Measurements from ENCODE around the gene RAB27A. TPM values are rescaled to one million over a fixed set of nuclear protein-coding genes. Genes with fewer than 3 reads are reported as not detected.
"Not testable (repeated sequence)": the region's sequence is repeated elsewhere in the genome, so short reads cannot be mapped to it uniquely, and the experiment has no call there.

Gene RAB27A
- total and polyA plus RNA-seq, 2 donors (not counting 1 experiment from before 2014, with no cell fraction given): 14.4 to 47.4 TPM

DNA sequence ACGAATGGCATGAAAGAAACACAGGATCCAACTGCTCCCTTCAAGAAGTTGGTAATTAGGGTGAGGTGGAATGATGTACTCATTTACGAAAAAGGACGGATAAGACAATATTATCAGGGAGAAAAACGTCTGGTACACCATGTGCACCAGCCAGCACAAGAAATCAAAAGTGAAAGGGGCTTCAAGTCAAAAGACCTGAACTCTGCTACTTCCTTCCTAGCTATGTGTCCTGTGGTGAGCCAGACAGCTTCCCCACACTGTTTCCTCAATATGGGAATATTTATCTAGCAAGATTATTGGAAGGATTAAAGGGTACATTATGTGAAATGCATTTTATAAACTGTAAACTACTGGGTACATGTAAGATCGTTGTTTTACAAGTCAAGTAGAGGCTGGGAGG lies 33.9 kb downstream of the RAB27A start:
- Histone ChIP-seq H3K4me2 (ENCODE audit: extremely low read depth, insufficient read depth, low read length) (no peak overlapping the region), H3K4me1 (ENCODE audit: control insufficient read depth, extremely low read depth, insufficient read depth, low read length) (no peaks in the 10 kb centered on the region)

DNA sequence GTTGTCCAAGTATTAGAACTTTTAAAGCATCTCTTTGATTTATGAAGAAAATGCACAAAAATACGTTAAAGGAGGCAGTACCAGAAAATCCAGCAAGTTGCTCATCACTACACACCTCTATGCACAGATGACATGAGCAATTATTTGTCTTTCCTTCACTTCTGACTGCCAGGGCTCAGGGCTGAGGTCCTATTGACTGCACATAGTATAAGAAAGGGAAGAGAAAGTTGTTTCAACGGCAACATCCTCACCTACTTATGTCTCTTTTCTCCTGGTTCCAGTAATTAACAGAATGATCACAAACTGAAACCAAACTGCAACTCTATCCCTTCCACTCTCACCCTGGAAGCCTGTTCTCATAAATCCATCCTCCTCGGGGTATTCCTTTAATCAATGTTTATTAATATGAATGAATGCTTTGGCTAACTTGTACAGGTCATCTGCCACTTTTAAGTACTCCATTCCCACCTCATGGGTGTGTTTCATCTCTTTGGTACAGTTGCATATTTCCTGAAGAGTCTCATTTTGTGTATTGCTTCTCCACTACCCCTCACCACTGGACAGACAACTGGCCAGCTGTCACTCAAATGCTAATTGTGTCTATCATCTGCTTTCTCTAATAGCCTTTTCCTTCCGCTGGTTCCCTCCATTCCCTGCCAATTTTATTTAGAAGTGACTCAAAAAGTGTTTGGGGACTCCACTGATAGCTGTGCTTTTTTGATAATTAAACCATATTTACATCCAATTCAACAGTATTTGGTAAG lies 34.5 kb downstream of the RAB27A start:
- Histone ChIP-seq H3K36me3 (ENCODE audit: control insufficient read depth, insufficient read depth, low read length) (no peaks in the 10 kb centered on the region), H3K9ac (ENCODE audit: insufficient read depth, low read length) (no peak overlapping the region), H3K27me3 (ENCODE audit: control insufficient read depth, insufficient read depth, low read length) (no peaks in the 10 kb centered on the region), H4K20me1 (ENCODE audit: control insufficient read depth, extremely low read depth, insufficient read depth, low read length) (no peaks in the 10 kb centered on the region), H3K27ac (ENCODE audit: insufficient read depth, low read length) (no peak overlapping the region), H3K4me1 (ENCODE audit: control insufficient read depth, extremely low read depth, insufficient read depth, low read length) (no peaks in the 10 kb centered on the region), H3K9me3 (ENCODE audit: control insufficient read depth, insufficient read depth, low read depth, low read length) (no peaks in the 10 kb centered on the region), H3K4me3 (replicated peaks in 1 of 4; ENCODE audit: control extremely low read depth in 1 of 4, insufficient read depth in 1 of 4, low read depth in 3 of 4, low read length in 4 of 4) (peak overlapping the region in 2 of 4 experiments; percentile 19 to 33), H2AFZ (ENCODE audit: low read length) (no peak overlapping the region), H3K79me2 (ENCODE audit: control insufficient read depth, insufficient read depth, low read length) (no peaks in the 10 kb centered on the region), H3K4me2 (ENCODE audit: extremely low read depth, insufficient read depth, low read length) (peak overlapping the region; percentile 74)
- DNase-seq (ENCODE audit: low read depth in 2 of 2): no peak
- no peak for TF ChIP-seq EZH2 (IDR thresholded peaks at IDR 0.05; ENCODE audit: low read length, missing control alignments)
- TF ChIP-seq, protein P1, sequence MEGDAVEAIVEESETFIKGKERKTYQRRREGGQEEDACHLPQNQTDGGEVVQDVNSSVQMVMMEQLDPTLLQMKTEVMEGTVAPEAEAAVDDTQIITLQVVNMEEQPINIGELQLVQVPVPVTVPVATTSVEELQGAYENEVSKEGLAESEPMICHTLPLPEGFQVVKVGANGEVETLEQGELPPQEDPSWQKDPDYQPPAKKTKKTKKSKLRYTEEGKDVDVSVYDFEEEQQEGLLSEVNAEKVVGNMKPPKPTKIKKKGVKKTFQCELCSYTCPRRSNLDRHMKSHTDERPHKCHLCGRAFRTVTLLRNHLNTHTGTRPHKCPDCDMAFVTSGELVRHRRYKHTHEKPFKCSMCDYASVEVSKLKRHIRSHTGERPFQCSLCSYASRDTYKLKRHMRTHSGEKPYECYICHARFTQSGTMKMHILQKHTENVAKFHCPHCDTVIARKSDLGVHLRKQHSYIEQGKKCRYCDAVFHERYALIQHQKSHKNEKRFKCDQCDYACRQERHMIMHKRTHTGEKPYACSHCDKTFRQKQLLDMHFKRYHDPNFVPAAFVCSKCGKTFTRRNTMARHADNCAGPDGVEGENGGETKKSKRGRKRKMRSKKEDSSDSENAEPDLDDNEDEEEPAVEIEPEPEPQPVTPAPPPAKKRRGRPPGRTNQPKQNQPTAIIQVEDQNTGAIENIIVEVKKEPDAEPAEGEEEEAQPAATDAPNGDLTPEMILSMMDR (conservative IDR thresholded peaks at IDR 0.05 in 1 of 2, IDR thresholded peaks at IDR 0.05 in 1 of 2; ENCODE audit: low read depth in 1 of 2, low read length in 2 of 2): no peak

More for the DNA sequence above, 33.9 kb downstream of the RAB27A start:
- Histone ChIP-seq H3K4me3 (replicated peaks in 1 of 4; ENCODE audit: control extremely low read depth in 1 of 4, insufficient read depth in 1 of 4, low read depth in 3 of 4, low read length in 4 of 4) (no peak overlapping the region), H3K9me3 (ENCODE audit: control insufficient read depth, insufficient read depth, low read depth, low read length) (no peaks in the 10 kb centered on the region), H3K27me3 (ENCODE audit: control insufficient read depth, insufficient read depth, low read length) (no peaks in the 10 kb centered on the region), H3K27ac (ENCODE audit: insufficient read depth, low read length) (no peak overlapping the region), H3K36me3 (ENCODE audit: control insufficient read depth, insufficient read depth, low read length) (no peaks in the 10 kb centered on the region), H2AFZ (ENCODE audit: low read length) (no peak overlapping the region), H4K20me1 (ENCODE audit: control insufficient read depth, extremely low read depth, insufficient read depth, low read length) (no peaks in the 10 kb centered on the region), H3K79me2 (ENCODE audit: control insufficient read depth, insufficient read depth, low read length) (no peaks in the 10 kb centered on the region), H3K9ac (ENCODE audit: insufficient read depth, low read length) (no peak overlapping the region)
- DNase-seq (ENCODE audit: low read depth in 2 of 2): no peak
- no peak for TF ChIP-seq EZH2 (IDR thresholded peaks at IDR 0.05; ENCODE audit: low read length, missing control alignments)
- TF ChIP-seq, protein P1 (conservative IDR thresholded peaks at IDR 0.05 in 1 of 2, IDR thresholded peaks at IDR 0.05 in 1 of 2; ENCODE audit: low read depth in 1 of 2, low read length in 2 of 2): no peak

DNA sequence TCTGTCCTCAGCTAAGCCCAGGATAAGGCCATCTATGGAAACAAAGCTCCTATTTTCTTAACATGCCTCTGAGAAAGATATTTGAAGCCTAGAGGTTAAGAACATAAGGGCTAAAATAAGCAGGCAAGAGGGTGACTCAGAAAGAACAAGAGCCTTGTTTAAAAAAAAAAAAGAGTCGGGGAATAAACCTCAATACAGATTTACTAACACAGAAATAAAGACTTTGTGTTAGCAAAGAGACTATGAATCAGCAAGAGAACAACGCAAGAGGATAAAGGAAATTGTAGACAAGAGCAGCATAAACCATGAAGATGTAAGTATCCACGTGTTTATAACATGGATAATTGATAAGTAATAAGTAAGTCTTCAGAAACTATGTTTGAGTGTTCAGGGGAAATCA lies 36.0 kb downstream of the RAB27A start:
- Histone ChIP-seq H4K20me1 (ENCODE audit: control insufficient read depth, extremely low read depth, insufficient read depth, low read length) (no peaks in the 10 kb centered on the region), H3K27ac (ENCODE audit: insufficient read depth, low read length) (peak overlapping the region; percentile 1), H3K79me2 (ENCODE audit: control insufficient read depth, insufficient read depth, low read length) (no peaks in the 10 kb centered on the region), H3K4me3 (replicated peaks in 1 of 4; ENCODE audit: control extremely low read depth in 1 of 4, insufficient read depth in 1 of 4, low read depth in 3 of 4, low read length in 4 of 4) (no peak overlapping the region), H3K9ac (ENCODE audit: insufficient read depth, low read length) (no peak overlapping the region), H3K4me2 (ENCODE audit: extremely low read depth, insufficient read depth, low read length) (no peak overlapping the region), H3K36me3 (ENCODE audit: control insufficient read depth, insufficient read depth, low read length) (no peaks in the 10 kb centered on the region), H3K4me1 (ENCODE audit: control insufficient read depth, extremely low read depth, insufficient read depth, low read length) (no peaks in the 10 kb centered on the region), H2AFZ (ENCODE audit: low read length) (no peak overlapping the region), H3K9me3 (ENCODE audit: control insufficient read depth, insufficient read depth, low read depth, low read length) (no peaks in the 10 kb centered on the region), H3K27me3 (ENCODE audit: control insufficient read depth, insufficient read depth, low read length) (no peaks in the 10 kb centered on the region)
- TF ChIP-seq, protein P1 (conservative IDR thresholded peaks at IDR 0.05 in 1 of 2, IDR thresholded peaks at IDR 0.05 in 1 of 2; ENCODE audit: low read depth in 1 of 2, low read length in 2 of 2): no peak
- TF ChIP-seq EZH2 (IDR thresholded peaks at IDR 0.05; ENCODE audit: low read length, missing control alignments): no peak
- DNase-seq (ENCODE audit: low read depth in 2 of 2): peak; percentile 81 to 93

DNA sequence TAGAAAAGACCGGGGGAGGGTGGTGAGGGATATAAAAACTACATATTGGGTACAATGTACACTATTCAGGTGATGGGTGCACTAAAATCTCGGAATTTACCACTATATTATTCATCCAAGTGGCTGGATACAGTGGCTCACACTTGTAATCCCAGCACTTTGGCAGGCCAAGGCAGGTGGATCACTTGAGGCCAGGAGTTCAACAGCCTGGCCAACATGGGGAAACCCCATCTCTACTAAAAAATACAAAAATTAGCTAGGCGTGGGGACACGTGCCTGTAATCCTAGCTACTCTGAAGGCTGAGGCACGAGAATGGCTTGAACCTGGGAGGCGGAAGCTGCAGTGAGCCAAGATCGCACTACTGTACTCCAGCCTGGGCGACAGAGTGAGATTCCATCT lies 37.4 kb downstream of the RAB27A start:
- H3K27ac ChIP-seq (ENCODE audit: insufficient read depth, low read length); H3K4me3 ChIP-seq (replicated peaks in 1 of 4; ENCODE audit: control extremely low read depth in 1 of 4, insufficient read depth in 1 of 4, low read depth in 3 of 4, low read length in 4 of 4); H3K4me1 ChIP-seq (ENCODE audit: control insufficient read depth, extremely low read depth, insufficient read depth, low read length); H3K4me2 ChIP-seq (ENCODE audit: extremely low read depth, insufficient read depth, low read length); H4K20me1 ChIP-seq (ENCODE audit: control insufficient read depth, extremely low read depth, insufficient read depth, low read length); H2AFZ ChIP-seq (ENCODE audit: low read length); H3K9me3 ChIP-seq (ENCODE audit: control insufficient read depth, insufficient read depth, low read depth, low read length); H3K27me3 ChIP-seq (ENCODE audit: control insufficient read depth, insufficient read depth, low read length); DNase-seq (ENCODE audit: low read depth in 2 of 2); H3K9ac ChIP-seq (ENCODE audit: insufficient read depth, low read length); H3K36me3 ChIP-seq (ENCODE audit: control insufficient read depth, insufficient read depth, low read length); H3K79me2 ChIP-seq (ENCODE audit: control insufficient read depth, insufficient read depth, low read length): not testable (repeated sequence)

Measured in fibroblast of lung (primary cell).